Erythroblast (primary cell): Measurements from ENCODE around the gene CPLX1.

Experiments
- GATA1 ChIP-seq: IDR thresholded peaks from 2 replicates; pipeline ENCODE4 v1.6.1; 2011; ENCODE audit warnings: low read depth, mild to moderate bottlenecking, control low read depth, low read length, moderate library complexity
- POLR2A ChIP-seq: IDR thresholded peaks from 2 replicates; pipeline ENCODE4 v1.6.1; 2011; ENCODE audit warnings: mild to moderate bottlenecking, low read length

DNA sequence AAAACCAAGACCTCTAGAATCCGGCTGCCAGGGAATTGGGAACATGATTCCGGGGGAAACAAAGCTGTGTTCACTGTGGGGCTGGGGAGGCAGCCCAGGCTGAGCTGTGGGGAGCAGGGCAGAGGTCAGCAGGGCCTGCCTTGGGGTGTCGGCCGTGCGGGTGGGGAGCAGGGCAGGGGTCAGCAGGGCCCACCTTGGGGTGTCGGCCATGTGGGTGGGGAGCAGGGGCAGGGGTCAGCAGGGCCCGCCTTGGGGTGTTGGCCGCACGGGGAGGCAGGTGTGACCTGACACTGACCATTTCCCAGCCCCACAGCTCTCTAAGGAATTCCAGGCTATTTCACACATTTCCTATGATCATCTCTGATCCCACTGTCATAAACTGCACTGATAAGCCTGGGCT lies 45.6 kb upstream of the CPLX1 start:
- TF ChIP-seq POLR2A: no peak
- TF ChIP-seq GATA1: no peak
